Pancreas (tissue), 10 donors: ENCODE measurements around the gene GNGT1. TPM values are rescaled to one million over a fixed set of nuclear protein-coding genes. Genes with fewer than 3 reads are reported as not detected.

Experiments
- ATAC-seq, 4 donors: fragments of 200-7000 bp; cut with Tn5 transposase; one replicate each; pipeline versions ENCODE4 v1.8.0 to v1.9.1; 2020; ENCODE audit warnings: mild to moderate bottlenecking in 4 of 4, moderate library complexity in 4 of 4
- DNase-seq, 6 donors: peaks; one replicate each; pipeline ENCODE4 v3.0.0-alpha.2; 2020
- FAIRE-seq: peaks from 2 replicates; lab custom pipeline; 2012; peaks lifted over from hg19 to GRCh38; lab: Jason Lieb, UNC
- H3K27ac ChIP-seq, 4 donors: fragments of 200-600 bp; sonication (generic); 1 replicate in 3 of 4; 2 replicates in 1 of 4; pipeline versions ENCODE4 v1.5.0 to v1.8.0; 2020
- H3K27me3 ChIP-seq, 4 donors: fragments of 200-600 bp; one replicate each; pipeline ENCODE4 v1.8.0; 2021
- H3K36me3 ChIP-seq, 3 donors: fragments of 200-600 bp; sonication (generic) in 1 of 3; one replicate each; pipeline versions ENCODE4 v1.5.0 to v1.8.0; 2020 to 2021
- H3K4me1 ChIP-seq, 3 donors: fragments of 200-600 bp; one replicate each; pipeline ENCODE4 v1.8.0; 2021
- H3K4me3 ChIP-seq, 4 donors: fragments of 200-600 bp; sonication (generic) in 2 of 4; one replicate each; pipeline versions ENCODE4 v1.5.0 to v1.8.0; 2020 to 2021
- H3K9me3 ChIP-seq, 4 donors: fragments of 200-600 bp; one replicate each; pipeline ENCODE4 v1.8.0; 2021
- CTCF ChIP-seq, 4 donors: fragments of 200-600 bp; sonication (generic) in 3 of 4; IDR thresholded peaks; one replicate each; pipeline versions ENCODE4 v1.5.0 to v1.8.0; 2021; ENCODE audit warnings: antibody characterized with exemption in 4 of 4
- WGBS, 2 donors: extraction: QIAGEN DNeasy Blood & Tissue Kit; methylation state at CpG; one replicate each; pipeline ENCODE4 v1.1.7; 2013; 5-methylcytosine and 5-hydroxymethylcytosine counted together
- intact Hi-C, 3 donors: fragments of 100-400 bp; cut with DNase I; formaldehyde crosslinking; loops; one replicate each; pipeline versions ENCODE4 v1.11.1 to v1.14.2; 2022
- polyA plus RNA-seq, 2 donors: library from polyadenylated mRNA; stranded (reverse); fragments of 200-250 nt; gene quantifications; one replicate each; pipeline ENCODE4 v1.2.3, GENCODE V29; 2013
- total RNA-seq, 6 donors: library from RNA; stranded (reverse); fragmentation: NEBNext Ultra II Directional in 4 of 6; extraction: Animal tissue kit (Norgen Biotek cat#: 25700) in 4 of 6; gene quantifications; one replicate each; pipeline versions ENCODE4 v1.2.1 to v1.2.4, GENCODE V29; 2021 to 2023
- donor health status: healthy with polysubstance abuse.
- donor health status: DM: no; HTN: no; CAD: no; lungs with moderate emphysema.
- donor health status: DM: no; HTN: no; CAD: no.
- donor health status: control.
- donor health status: control.
- donor health status: Bipolar disorder and iron deficiency.
- donor health status: DM: yes; HTN: yes; CAD: no.
- donor health status: DM: no; HTN: no; CAD: no.
- donor health status: DM: no; HTN: no; CAD: no.
- donor health status: DM: yes; HTN: yes; CAD: no.

GNGT1 gene
- total and polyA plus RNA-seq, 8 donors, result not detected

DNA sequence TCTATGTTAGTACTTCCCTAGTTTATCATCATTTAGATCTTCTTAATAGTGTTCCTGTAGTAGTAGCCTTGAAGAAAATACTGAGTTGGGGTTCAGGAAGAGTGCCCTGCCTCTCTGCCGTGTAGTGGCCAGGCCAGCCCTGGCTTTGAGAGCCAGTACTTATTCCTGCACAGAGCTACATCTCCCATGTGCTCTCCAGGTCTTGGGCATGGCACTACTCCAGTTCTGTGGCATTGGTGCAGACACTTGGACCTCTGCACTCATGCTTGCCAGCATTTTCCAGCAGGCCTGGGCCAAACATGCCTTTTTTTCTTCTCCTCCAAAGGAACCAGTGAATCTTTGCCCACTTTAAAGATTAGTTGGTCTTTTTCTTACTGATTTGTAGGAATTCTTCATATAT, 20.4 kb downstream of the GNGT1 start:
- DNase-seq (no peak), FAIRE-seq (no peak), ATAC-seq (no peak)
- no peak overlapping the region for H3K4me3 ChIP-seq
- no peaks in the 10 kb centered on the region for H3K9me3 ChIP-seq
- H3K36me3 ChIP-seq, result no peaks in the 10 kb centered on the region
- intact Hi-C loops, result no loop called here
- H3K27ac ChIP-seq, result no peak overlapping the region
- 43 to 65% methylated on average over 1 of the region's 1 CpG for WGBS, 2 donors
- TF ChIP-seq CTCF (IDR thresholded peaks at IDR 0.05), result no peak
- H3K27me3 ChIP-seq, result no peaks in the 10 kb centered on the region
- H3K4me1 ChIP-seq, result no peaks in the 10 kb centered on the region

DNA sequence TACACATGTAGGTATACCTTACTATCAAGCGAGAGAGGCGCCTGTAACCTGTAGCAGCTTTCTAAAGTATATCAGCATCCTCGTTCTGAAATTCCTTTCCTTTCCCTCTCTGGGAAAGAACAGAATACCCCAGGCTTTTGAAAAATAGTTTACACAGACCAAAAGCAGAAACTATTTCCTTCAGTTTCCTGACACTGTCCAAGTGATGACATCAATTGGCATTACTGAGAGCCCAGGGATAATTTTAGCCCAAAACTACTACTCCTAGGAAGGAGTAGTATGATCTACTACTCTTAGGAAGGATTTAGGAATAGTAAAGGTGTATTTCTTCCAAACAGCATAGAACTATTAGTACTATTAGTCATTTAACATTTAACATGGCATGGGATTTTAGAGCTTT, 21.2 kb downstream of the GNGT1 start:
- ATAC-seq, result no peak
- intact Hi-C loops, result no loop called here
- H3K9me3 ChIP-seq, result no peaks in the 10 kb centered on the region
- no peak for TF ChIP-seq CTCF (IDR thresholded peaks at IDR 0.05)
- H3K36me3 ChIP-seq, result no peaks in the 10 kb centered on the region
- H3K27me3 ChIP-seq, result no peaks in the 10 kb centered on the region
- FAIRE-seq, result no peak
- no peak overlapping the region for H3K4me3 ChIP-seq
- H3K27ac ChIP-seq, result no peak overlapping the region
- WGBS, 2 donors, result 67 to 81% methylated on average over 3 of the region's 3 CpGs
- H3K4me1 ChIP-seq, result no peaks in the 10 kb centered on the region
- DNase-seq, result no peak

DNA sequence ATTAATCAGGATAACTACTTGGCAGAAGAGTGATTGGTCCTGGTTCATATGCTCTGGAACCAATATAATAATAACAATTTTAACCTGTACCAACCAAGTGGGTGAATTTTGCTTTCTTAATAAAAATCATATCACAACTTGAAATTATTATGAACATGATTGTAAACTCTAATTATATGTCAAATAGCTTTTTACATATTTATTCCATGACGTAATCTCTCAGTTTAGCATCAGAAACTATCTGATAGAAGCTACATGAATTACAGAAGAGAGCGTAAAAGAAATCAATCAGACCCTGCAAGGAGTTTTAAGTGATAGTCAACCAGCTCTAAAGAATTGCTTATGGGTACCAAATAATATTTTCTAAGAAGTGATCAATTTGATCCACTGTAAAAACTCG, 25.3 kb downstream of the GNGT1 start:
- Histone ChIP-seq H3K36me3 (no peaks in the 10 kb centered on the region), H3K27ac (no peak overlapping the region), H3K27me3 (no peaks in the 10 kb centered on the region), H3K9me3 (no peaks in the 10 kb centered on the region), H3K4me1 (peaks cover 0 to 4% (median 0%) of the 10 kb centered on the region in 3 donors), H3K4me3 (no peak overlapping the region)
- FAIRE-seq, result no peak
- 68 to 69% methylated on average over 3 of the region's 3 CpGs for WGBS, 2 donors
- intact Hi-C loops, result no loop called here
- no peak for TF ChIP-seq CTCF (IDR thresholded peaks at IDR 0.05)
- no peak for DNase-seq
- no peak for ATAC-seq

- no peaks in the 10 kb centered on the region for H3K9me3 ChIP-seq
- no peaks in the 10 kb centered on the region for H3K27me3 ChIP-seq
- FAIRE-seq (no peak), DNase-seq (no peak), ATAC-seq (peak in 1 of 4 donors; percentile 51)
- no peak for TF ChIP-seq CTCF (IDR thresholded peaks at IDR 0.05)
- no peaks in the 10 kb centered on the region for H3K36me3 ChIP-seq
- intact Hi-C loops, result no loop called here
- H3K27ac ChIP-seq, result no peak overlapping the region
- peaks cover 0 to 4% (median 0%) of the 10 kb centered on the region in 3 donors for H3K4me1 ChIP-seq
- 66 to 68% methylated on average over 3 of the region's 3 CpGs for WGBS, 2 donors
- H3K4me3 ChIP-seq, result no peak overlapping the region
Measured at GRCh38 chr7:93933156-93933555, 26.8 kb downstream of the GNGT1 start.

GRCh38 chr7:93935102-93935501, 28.7 kb downstream of the GNGT1 start:
- no peaks in the 10 kb centered on the region for H3K9me3 ChIP-seq
- FAIRE-seq, result no peak
- H3K4me1 ChIP-seq, result peaks cover 0 to 4% (median 0%) of the 10 kb centered on the region in 3 donors
- 73 to 79% methylated on average over 2 of the region's 2 CpGs for WGBS, 2 donors
- H3K4me3 ChIP-seq, result no peak overlapping the region
- DNase-seq, result no peak
- intact Hi-C loops, result no loop called here
- H3K36me3 ChIP-seq, result no peaks in the 10 kb centered on the region
- no peak for TF ChIP-seq CTCF (IDR thresholded peaks at IDR 0.05)
- no peak for ATAC-seq
- no peaks in the 10 kb centered on the region for H3K27me3 ChIP-seq
- no peak overlapping the region for H3K27ac ChIP-seq
